Natural killer cell treated with Interleukin-12 subunit alpha and Interleukin-12 subunit beta and Interleukin-15 and Interleukin-18, amount 100 ng/mL, for 72 hours (primary cell): ENCODE measurements around the gene HNRNPM. TPM values are rescaled to one million over a fixed set of nuclear protein-coding genes. Genes with fewer than 3 reads are reported as not detected.

Experiments used
- ATAC-seq, 2 donors: fragments of 150-1000 bp; cut with Tn5 transposase in 1 of 2; sonication (Bioruptor Pico), chemical (Tn5 transposase) in 1 of 2; 2 replicates each; pipeline ENCODE4 v1.10.0; 2021
- DNase-seq: peaks from one replicate; pipeline ENCODE4 v3.0.0; 2022; ENCODE audit warnings: low spot score
- H3K27ac Mint-ChIP-seq, 2 donors: 1 replicate in 1 of 2; 2 replicates in 1 of 2; pipeline ENCODE4 v1.8.0; 2022; ENCODE audit warnings: mixed read lengths in 2 of 2, mild to moderate bottlenecking in 1 of 2, moderate library complexity in 1 of 2
- H3K27me3 Mint-ChIP-seq, 2 donors: 1 replicate in 1 of 2; 2 replicates in 1 of 2; pipeline ENCODE4 v1.8.0; 2022; ENCODE audit warnings: mixed read lengths in 2 of 2
- H3K36me3 Mint-ChIP-seq: one replicate; pipeline ENCODE4 v1.8.0; 2022; ENCODE audit warnings: mixed read lengths
- H3K4me1 Mint-ChIP-seq, 2 donors: 1 replicate in 1 of 2; 2 replicates in 1 of 2; pipeline ENCODE4 v1.8.0; 2022; ENCODE audit warnings: low read depth in 2 of 2, mixed read lengths in 2 of 2, mild to moderate bottlenecking in 1 of 2
- H3K4me3 Mint-ChIP-seq: one replicate; pipeline ENCODE4 v1.8.0; 2022; ENCODE audit warnings: mixed read lengths
- H3K9me3 Mint-ChIP-seq: 2 replicates; pipeline ENCODE4 v1.8.0; 2022; ENCODE audit warnings: mixed read lengths
- total RNA-seq, 2 donors: library from RNA; stranded (reverse); gene quantifications; one replicate each; pipeline ENCODE4 v1.2.3, GENCODE V29; 2022

Gene HNRNPM, protein sequence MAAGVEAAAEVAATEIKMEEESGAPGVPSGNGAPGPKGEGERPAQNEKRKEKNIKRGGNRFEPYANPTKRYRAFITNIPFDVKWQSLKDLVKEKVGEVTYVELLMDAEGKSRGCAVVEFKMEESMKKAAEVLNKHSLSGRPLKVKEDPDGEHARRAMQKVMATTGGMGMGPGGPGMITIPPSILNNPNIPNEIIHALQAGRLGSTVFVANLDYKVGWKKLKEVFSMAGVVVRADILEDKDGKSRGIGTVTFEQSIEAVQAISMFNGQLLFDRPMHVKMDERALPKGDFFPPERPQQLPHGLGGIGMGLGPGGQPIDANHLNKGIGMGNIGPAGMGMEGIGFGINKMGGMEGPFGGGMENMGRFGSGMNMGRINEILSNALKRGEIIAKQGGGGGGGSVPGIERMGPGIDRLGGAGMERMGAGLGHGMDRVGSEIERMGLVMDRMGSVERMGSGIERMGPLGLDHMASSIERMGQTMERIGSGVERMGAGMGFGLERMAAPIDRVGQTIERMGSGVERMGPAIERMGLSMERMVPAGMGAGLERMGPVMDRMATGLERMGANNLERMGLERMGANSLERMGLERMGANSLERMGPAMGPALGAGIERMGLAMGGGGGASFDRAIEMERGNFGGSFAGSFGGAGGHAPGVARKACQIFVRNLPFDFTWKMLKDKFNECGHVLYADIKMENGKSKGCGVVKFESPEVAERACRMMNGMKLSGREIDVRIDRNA
- 100 to 1,000 TPM; 259 to 373 TPM for total RNA-seq

DNA sequence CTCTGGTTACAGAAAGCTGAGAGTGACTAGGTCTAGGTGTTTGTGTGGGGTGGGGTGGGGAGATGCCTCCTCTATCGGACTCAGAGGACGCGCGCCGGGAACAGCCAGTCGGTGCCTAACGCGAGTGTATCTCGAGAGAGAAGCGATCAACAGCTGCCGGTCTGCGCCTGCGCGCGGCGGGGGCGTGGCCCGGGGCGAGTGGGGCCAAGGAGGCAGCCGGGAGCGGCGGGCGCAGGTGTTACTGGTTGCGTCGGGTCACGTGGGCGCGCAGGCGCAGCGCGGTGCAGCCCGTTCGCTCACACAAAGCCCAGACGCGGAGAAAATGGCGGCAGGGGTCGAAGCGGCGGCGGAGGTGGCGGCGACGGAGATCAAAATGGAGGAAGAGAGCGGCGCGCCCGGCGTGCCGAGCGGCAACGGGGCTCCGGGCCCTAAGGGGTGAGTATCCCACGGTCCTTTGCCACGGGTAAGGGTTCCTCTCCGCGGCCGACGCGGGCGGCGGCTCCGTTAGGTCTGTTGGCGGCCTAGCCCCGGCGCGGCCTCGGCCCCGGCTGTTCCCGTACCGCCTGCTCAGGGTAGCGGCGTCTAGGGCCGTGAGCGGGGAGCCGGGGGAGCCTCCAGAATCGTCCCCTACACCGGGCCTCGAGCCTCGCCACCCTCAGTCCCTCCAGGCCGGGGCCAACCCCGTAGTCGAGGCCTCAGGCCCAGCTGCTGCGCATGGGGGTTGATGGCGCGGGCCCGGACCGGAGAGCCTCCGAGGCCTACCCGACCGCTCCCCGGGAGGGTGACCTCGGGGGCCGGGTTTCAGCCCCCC is at the start of gene HNRNPM:
HNRNPM (plus strand) TSS at position 299 of the 811 bp plus-strand sequence; CDS start at position 323, 24 bp downstream.
- Mint-ChIP-seq H3K4me3 (peak within 1 kb of the TSS; percentile 91), H3K27ac (peak within 1 kb of the TSS; percentile 87 to 98), H3K27me3 (no peaks in the 10 kb centered on the region), H3K36me3 (peaks cover 18% of the 10 kb centered on the region), H3K9me3 (no peaks in the 10 kb centered on the region), H3K4me1 (peaks cover 33 to 40% of the 10 kb centered on the region in 2 donors)
- DNase-seq (peak; percentile 100), ATAC-seq (peak; percentile 97 to 98)

DNA sequence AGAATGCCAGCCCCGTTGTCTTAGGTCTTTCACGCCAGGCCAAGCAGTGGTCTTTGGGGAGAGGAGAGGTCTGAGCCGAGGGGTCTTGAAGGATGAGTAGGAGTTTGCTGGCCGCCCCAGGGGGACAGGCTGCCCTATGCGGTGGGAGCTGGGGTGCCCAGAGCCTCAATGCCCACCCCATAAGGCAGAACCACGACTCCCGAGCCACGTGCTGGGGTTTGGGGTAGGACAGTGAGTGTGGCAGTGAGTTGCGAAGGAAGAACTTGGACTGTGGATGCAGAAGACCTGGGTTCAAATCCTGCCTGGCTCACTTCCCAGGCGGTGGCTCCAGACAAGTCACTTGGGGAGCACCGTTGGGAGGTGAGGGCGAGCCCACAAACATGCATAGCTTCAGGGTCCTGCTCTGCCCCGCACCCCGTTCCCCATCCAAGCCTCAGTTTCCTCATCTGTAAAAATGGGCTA is 49.1 kb upstream of the HNRNPM start:
- Mint-ChIP-seq H3K27me3 (no peaks in the 10 kb centered on the region), H3K4me1 (peaks cover 20 to 37% of the 10 kb centered on the region in 2 donors), H3K27ac (no peak overlapping the region), H3K4me3 (no peak overlapping the region), H3K9me3 (no peaks in the 10 kb centered on the region), H3K36me3 (no peaks in the 10 kb centered on the region)
- DNase-seq, result no peak
- ATAC-seq, result no peak

DNA sequence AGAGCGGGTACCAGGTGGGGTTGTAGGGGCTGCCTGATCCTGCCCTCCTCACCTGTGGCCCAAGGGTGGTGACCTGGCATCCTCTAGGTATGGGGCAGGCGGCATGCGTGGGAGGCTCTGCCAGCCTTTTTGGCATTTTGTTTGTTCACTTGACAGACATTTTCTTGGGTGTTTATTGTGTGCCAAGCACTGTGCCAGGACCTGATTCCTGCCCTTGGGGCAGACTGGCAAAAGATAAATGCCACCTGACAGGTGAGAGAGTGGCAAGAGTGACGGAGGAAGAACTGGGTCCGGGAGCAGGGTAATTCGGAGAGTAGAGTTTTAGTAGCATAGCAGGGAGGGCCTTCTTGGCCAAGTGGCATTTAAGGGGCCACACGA is 48.6 kb upstream of the HNRNPM start:
- Mint-ChIP-seq H3K9me3 (no peaks in the 10 kb centered on the region), H3K27me3 (no peaks in the 10 kb centered on the region), H3K4me3 (no peak overlapping the region), H3K27ac (no peak overlapping the region), H3K4me1 (peaks cover 20 to 32% of the 10 kb centered on the region in 2 donors), H3K36me3 (no peaks in the 10 kb centered on the region)
- no peak for ATAC-seq
- no peak for DNase-seq

DNA sequence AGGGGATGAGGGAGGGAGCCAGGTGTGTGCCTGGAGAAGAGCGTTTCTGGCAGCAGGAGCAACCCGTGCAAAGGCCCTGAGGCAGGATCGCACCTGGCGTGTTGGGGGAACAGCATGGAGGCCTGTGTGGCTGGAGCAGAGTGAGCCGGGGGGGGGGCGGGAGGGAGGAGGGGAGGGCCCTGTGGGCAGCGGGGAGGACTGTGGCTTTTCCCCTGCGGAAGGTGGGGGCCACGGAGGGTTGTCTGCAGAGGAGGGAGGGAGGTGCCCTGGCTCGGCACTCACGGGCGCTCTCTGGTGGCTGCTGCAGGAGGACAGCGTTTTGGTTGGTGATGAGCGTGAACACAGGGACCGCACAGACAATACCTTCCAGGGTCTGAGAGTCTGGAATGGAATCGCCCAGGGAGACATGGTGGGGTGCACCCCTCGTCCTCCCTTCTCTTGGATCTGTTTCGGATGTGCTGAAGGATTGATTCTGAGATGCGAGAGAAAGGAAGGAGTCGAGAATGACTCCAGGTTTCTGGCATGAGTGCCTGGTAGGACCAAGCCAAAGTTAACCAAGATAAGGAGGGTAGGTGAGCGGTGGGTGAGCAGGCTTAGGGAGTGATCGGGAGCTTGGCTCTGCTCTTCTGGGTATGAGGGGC is 48.1 kb upstream of the HNRNPM start:
- H3K4me1 Mint-ChIP-seq, result peaks cover 20 to 30% of the 10 kb centered on the region in 2 donors
- H3K36me3 Mint-ChIP-seq, result no peaks in the 10 kb centered on the region
- H3K27me3 Mint-ChIP-seq, result no peaks in the 10 kb centered on the region
- H3K27ac Mint-ChIP-seq, result peak overlapping the region; percentile 65 to 91
- no peak overlapping the region for H3K4me3 Mint-ChIP-seq
- H3K9me3 Mint-ChIP-seq, result no peaks in the 10 kb centered on the region
- peak; percentile 72 to 86 for ATAC-seq
- DNase-seq, result peak; percentile 79

DNA sequence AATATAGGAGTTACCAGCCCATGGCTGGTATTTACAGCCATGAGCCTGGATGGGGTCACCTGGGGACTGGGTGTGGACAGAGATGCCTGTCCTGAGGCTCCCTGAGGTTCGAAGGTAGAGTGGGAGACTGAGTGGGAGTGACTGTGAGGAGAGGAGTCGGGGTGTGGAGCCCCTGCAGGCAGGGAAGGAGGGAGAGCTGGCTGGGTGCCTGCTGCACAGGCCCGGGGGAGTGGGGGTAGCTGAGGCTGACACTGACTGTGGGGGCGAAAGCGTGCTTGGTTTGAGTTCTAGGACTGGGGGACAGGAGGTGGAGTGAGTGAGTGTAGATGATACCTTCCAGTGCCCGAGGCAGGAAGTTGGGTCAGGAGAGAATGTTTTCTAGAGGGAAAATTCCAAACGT is 47.5 kb upstream of the HNRNPM start:
- Mint-ChIP-seq H3K4me3 (no peak overlapping the region), H3K27ac (peak overlapping the region; percentile 65 to 91), H3K36me3 (no peaks in the 10 kb centered on the region), H3K27me3 (no peaks in the 10 kb centered on the region), H3K9me3 (no peaks in the 10 kb centered on the region), H3K4me1 (peaks cover 20 to 24% of the 10 kb centered on the region in 2 donors)
- DNase-seq (no peak), ATAC-seq (no peak)

DNA sequence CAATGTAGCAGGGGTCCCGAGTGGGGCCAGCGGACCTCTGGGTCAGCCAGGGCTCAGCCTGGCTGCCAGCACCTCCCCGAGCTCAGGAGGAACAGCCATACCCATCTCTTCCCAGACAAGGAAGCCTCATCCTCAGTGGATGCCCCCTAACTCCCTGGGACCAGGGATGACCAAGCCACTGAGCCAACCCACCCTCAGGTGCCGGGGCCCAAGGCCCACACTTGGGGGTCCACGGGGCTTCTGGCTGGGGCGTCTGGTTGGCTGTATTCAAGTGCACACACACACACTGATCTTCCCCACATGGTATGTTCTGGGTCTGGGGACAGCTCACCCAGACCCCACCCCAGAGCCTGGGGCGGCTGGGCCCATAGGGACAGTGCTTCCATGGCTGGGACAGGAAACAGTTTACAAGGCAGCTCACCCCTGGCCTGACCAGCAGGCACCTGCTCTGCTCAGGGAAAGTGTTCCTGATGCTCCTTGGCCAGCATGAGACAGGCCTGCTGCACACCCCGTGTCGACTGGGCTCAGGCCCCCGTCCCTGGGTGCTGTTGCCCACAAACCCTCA is 46.9 kb upstream of the HNRNPM start:
- H3K27ac Mint-ChIP-seq, result peak overlapping the region in 1 of 2 donors; percentile 91
- DNase-seq (no peak), ATAC-seq (no peak)
- no peaks in the 10 kb centered on the region for H3K36me3 Mint-ChIP-seq
- peaks cover 20 to 22% of the 10 kb centered on the region in 2 donors for H3K4me1 Mint-ChIP-seq
- no peak overlapping the region for H3K4me3 Mint-ChIP-seq
- no peaks in the 10 kb centered on the region for H3K9me3 Mint-ChIP-seq
- H3K27me3 Mint-ChIP-seq, result no peaks in the 10 kb centered on the region

DNA sequence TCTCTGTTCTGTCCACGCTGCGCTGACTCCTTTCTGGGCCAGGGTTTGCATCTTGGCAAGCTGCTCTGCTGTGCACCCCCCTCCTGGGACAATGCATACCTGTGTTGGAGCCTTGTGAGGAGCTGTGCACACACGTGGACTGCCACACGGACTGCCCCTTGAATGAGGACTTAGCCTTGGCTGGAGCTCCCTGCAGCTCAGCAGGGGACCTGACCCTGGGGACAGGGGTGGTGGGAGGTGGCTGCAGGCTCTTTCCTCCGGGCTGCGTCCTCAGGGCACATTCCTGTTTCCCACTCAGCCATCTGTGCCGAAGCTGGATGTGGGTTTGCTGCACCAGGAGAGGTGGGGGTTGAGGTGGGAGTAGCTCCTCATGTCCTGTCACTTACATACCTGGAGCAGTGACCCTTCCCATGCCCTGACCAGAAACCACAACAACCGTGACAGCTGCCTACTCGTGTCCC is 46.4 kb upstream of the HNRNPM start:
- Mint-ChIP-seq H3K9me3 (no peaks in the 10 kb centered on the region), H3K4me3 (no peak overlapping the region), H3K27me3 (no peaks in the 10 kb centered on the region), H3K4me1 (peaks cover 16 to 18% of the 10 kb centered on the region in 2 donors), H3K27ac (no peak overlapping the region), H3K36me3 (no peaks in the 10 kb centered on the region)
- ATAC-seq (no peak), DNase-seq (no peak)

DNA sequence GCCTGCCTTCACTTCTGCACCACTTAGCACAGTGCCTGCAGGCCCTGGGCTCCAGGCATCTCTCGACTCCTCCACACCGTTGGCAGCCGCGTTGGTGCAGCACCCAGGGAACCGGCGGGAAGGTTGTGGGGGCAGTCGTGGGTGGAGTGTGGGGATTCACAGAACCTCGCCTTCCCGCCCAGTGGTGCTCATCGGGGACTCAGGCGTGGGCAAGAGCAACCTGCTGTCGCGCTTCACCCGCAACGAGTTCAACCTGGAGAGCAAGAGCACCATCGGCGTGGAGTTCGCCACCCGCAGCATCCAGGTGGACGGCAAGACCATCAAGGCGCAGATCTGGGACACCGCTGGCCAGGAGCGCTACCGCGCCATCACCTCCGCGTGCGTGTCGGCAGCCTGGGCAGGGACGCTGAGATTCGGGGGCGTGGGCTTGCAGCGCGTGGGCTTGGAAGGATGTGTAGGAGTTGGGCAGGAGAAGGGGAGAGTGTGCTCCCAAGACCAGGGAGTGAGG is 45.0 kb upstream of the HNRNPM start:
- Mint-ChIP-seq H3K4me1 (peaks cover 16 to 18% of the 10 kb centered on the region in 2 donors), H3K27me3 (no peaks in the 10 kb centered on the region), H3K27ac (no peak overlapping the region), H3K4me3 (no peak overlapping the region), H3K9me3 (no peaks in the 10 kb centered on the region), H3K36me3 (no peaks in the 10 kb centered on the region)
- ATAC-seq (no peak), DNase-seq (no peak)

DNA sequence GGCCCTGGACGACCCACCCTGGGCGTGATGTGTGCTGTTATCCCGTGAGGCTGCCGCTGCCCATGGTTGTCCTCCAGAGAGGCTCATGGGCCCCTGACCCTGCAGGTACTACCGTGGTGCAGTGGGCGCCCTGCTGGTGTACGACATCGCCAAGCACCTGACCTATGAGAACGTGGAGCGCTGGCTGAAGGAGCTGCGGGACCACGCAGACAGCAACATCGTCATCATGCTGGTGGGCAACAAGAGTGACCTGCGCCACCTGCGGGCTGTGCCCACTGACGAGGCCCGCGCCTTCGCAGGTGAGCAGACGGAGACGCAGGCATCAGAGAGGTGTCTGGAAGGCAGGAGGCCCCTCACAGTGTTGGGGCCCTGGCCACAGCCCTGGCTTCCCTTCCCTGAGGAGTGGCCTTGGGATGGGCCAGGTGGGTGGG is 42.8 kb upstream of the HNRNPM start:
- no peaks in the 10 kb centered on the region for H3K27me3 Mint-ChIP-seq
- ATAC-seq (no peak), DNase-seq (no peak)
- no peaks in the 10 kb centered on the region for H3K9me3 Mint-ChIP-seq
- H3K4me3 Mint-ChIP-seq, result no peak overlapping the region
- no peak overlapping the region for H3K27ac Mint-ChIP-seq
- no peaks in the 10 kb centered on the region for H3K36me3 Mint-ChIP-seq
- peaks cover 5 to 8% of the 10 kb centered on the region in 2 donors for H3K4me1 Mint-ChIP-seq

DNA sequence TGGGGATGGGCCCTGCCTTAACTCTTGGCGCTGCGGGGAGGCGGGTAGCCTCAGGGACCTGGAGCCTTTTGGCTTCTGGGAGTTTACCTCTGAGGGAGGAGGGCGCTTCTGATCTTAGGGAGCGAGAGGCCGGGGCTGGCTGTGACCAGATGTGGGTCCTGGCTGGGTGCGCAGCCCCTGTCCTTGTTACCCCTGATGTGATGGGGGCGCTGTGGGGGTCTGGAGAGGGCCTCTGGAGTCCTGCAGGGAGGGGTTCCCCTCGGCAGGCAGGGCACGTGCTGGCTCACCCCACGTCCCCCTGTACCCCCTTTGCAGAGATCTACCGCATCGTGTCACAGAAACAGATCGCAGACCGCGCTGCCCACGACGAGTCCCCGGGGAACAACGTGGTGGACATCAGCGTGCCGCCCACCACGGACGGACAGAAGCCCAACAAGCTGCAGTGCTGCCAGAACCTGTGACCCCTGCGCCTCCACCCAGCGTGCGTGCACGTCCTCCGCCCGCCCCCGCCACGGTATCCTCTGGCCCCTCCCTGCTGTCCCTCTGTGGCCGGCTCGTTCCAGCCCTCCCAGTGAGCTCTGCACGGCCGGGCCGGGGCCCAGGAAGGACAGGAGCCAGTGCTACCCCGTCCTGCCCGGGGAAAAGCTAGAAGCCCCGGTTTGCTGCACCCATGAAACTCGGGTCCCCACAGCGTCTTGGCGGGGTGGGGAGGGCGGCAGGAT is 41.5 kb upstream of the HNRNPM start:
- Mint-ChIP-seq H3K27me3 (no peaks in the 10 kb centered on the region), H3K9me3 (no peaks in the 10 kb centered on the region), H3K4me1 (peaks cover 0 to 3% of the 10 kb centered on the region in 2 donors), H3K36me3 (no peaks in the 10 kb centered on the region), H3K27ac (no peak overlapping the region), H3K4me3 (no peak overlapping the region)
- DNase-seq (no peak), ATAC-seq (no peak)

DNA sequence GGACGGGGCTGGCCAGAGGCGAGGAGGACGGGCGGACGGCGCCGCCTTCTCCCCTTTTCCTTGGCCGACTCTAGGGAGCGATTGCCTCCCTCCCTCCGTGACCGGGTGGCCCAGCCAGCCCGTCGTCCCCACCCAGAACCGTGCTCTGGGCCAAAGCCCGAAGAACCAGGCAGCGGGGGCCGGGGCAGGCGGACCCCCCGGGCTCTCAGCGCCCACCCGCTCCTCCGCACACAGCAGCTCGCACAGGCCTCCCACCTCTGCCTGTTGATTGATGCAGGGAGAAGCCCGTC is 41.0 kb upstream of the HNRNPM start:
- Mint-ChIP-seq H3K27ac (no peak overlapping the region), H3K4me3 (no peak overlapping the region), H3K9me3 (no peaks in the 10 kb centered on the region), H3K36me3 (no peaks in the 10 kb centered on the region), H3K4me1 (peaks cover 0 to 3% of the 10 kb centered on the region in 2 donors), H3K27me3 (no peaks in the 10 kb centered on the region)
- no peak for DNase-seq
- ATAC-seq, result no peak

DNA sequence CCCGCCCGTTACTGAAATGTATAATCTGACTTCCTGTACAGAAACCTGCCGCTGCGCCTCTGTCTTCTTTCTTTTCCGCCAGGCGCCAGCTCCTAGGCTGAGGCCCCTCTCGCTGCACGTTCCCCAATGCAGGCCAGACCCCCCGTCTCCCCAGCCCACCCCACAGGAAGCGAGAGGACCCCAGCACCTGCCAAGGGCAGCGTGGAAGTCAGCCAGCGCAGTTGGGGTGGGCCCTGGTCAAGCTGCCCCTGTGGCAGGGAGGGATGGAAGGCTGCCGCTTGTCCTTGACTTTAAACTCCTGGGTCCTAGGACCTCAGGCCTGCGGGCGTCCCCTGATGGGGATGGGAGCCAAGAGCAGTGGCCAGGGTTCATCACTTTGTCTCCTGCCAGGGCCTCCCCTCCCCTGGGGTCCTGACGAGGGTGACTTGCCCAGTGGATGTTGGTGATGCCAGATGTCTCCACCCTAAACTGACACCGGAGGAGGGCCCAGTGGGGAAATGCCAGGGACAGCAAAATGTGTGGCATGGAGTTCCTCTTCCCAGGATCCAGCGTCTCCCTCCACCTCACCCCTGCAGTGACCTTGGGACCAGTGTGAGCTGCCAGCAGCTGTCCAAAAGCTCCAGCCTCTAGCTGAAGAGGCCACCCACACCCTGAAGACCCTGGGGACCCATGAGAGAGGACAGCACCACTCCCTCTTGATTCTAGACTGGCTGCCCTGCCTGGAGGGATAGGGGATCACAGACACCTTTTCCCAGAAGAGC is 40.2 kb upstream of the HNRNPM start:
- H3K4me3 Mint-ChIP-seq, result no peak overlapping the region
- DNase-seq, result no peak
- ATAC-seq, result peak in 1 of 2 donors; percentile 25
- H3K4me1 Mint-ChIP-seq, result peaks cover 0 to 3% of the 10 kb centered on the region in 2 donors
- no peaks in the 10 kb centered on the region for H3K9me3 Mint-ChIP-seq
- no peaks in the 10 kb centered on the region for H3K36me3 Mint-ChIP-seq
- no peak overlapping the region for H3K27ac Mint-ChIP-seq
- no peaks in the 10 kb centered on the region for H3K27me3 Mint-ChIP-seq
